ENCODE results near the gene MAN2A1.
"Not testable (repeated sequence)": the region's sequence is repeated elsewhere in the genome, so short reads cannot be mapped to it uniquely, and the experiment has no call there.

Gene MAN2A1

DNA sequence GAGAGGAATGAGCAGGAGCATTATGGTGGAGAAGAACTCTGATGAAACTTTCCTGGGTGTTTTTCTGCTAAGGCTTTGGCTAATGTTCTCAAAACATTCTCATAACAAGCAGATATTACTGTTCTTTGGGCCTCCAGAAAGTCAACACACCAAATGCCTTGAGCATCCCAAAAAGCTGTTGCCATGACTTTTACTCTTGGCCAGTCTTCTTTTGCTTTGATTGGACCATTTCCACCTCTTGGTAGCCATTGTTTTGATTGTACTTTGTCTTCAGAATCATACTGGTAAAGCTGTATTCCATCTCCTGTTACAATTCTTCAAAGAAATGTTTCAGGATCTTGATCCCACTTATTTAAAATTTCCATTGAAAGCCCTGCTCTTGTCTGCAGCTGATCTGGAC is 139.6 kb downstream of the MAN2A1 start:
- Histone ChIP-seq H3K9me3 (ENCODE audit: insufficient read depth, low read depth, low read length) (0 out of 2 replicates have a peak, but pooled peaks cover 2% of the 10 kb centered on the region), H3K36me3 (ENCODE audit: insufficient read depth, low read length) (peaks cover 77% of the 10 kb centered on the region), H3K27ac (ENCODE audit: low read depth, low read length) (no peak overlapping the region), H3K27me3 (ENCODE audit: insufficient read depth, low read length) (no peaks in the 10 kb centered on the region), H3K4me3 (ENCODE audit: low read length) (no peak overlapping the region), H3K9ac (ENCODE audit: low read depth, low read length) (no peak overlapping the region), H3K4me1 (ENCODE audit: insufficient read depth, low read length) (no peaks in the 10 kb centered on the region)

GRCh38 chr5:109830955-109831502 is 141.3 kb downstream of the MAN2A1 start:
- Histone ChIP-seq H3K4me1 (ENCODE audit: insufficient read depth, low read length) (peaks cover 4% of the 10 kb centered on the region), H3K9me3 (ENCODE audit: insufficient read depth, low read depth, low read length) (0 out of 2 replicates have a peak, but pooled peaks cover 2% of the 10 kb centered on the region), H3K36me3 (ENCODE audit: insufficient read depth, low read length) (peaks cover 73% of the 10 kb centered on the region), H3K27ac (ENCODE audit: low read depth, low read length) (no peak overlapping the region), H3K4me3 (ENCODE audit: low read length) (no peak overlapping the region), H3K27me3 (ENCODE audit: insufficient read depth, low read length) (no peaks in the 10 kb centered on the region), H3K9ac (ENCODE audit: low read depth, low read length) (no peak overlapping the region)
- 100% methylated on average over 1 of the region's 1 CpG for WGBS

- 97% methylated on average over 42 of the region's 42 CpGs for WGBS
Observed at GRCh38 chr5:109832207-109833188, 142.8 kb downstream of the MAN2A1 start.

GRCh38 chr5:109833946-109834345 is 144.2 kb downstream of the MAN2A1 start:
- WGBS = 93% methylated on average over 3 of the region's 3 CpGs

More at GRCh38 chr5:109832207-109833188, 142.8 kb downstream of the MAN2A1 start:
- H3K4me3 ChIP-seq (ENCODE audit: low read length); H3K9me3 ChIP-seq (ENCODE audit: insufficient read depth, low read depth, low read length); H3K27me3 ChIP-seq (ENCODE audit: insufficient read depth, low read length); H3K9ac ChIP-seq (ENCODE audit: low read depth, low read length); H3K27ac ChIP-seq (ENCODE audit: low read depth, low read length): not testable (repeated sequence)
- H3K4me1 ChIP-seq (ENCODE audit: insufficient read depth, low read length) = peaks cover 19% of the 10 kb centered on the region
- peaks cover 59% of the 10 kb centered on the region for H3K36me3 ChIP-seq (ENCODE audit: insufficient read depth, low read length)

GRCh38 chr5:109836280-109836679 is 146.6 kb downstream of the MAN2A1 start:
- H3K36me3 ChIP-seq (ENCODE audit: insufficient read depth, low read length) = peaks cover 39% of the 10 kb centered on the region
- no peak overlapping the region for H3K9ac ChIP-seq (ENCODE audit: low read depth, low read length)
- 90% methylated on average over 7 of the region's 8 CpGs for WGBS

More at GRCh38 chr5:109833946-109834345, 144.2 kb downstream of the MAN2A1 start:
- Histone ChIP-seq H3K4me1 (ENCODE audit: insufficient read depth, low read length) (peaks cover 32% of the 10 kb centered on the region), H3K27ac (ENCODE audit: low read depth, low read length) (no peak overlapping the region), H3K27me3 (ENCODE audit: insufficient read depth, low read length) (no peaks in the 10 kb centered on the region), H3K4me3 (ENCODE audit: low read length) (no peak overlapping the region), H3K9me3 (ENCODE audit: insufficient read depth, low read depth, low read length) (0 out of 2 replicates have a peak, but pooled peaks cover 2% of the 10 kb centered on the region), H3K9ac (ENCODE audit: low read depth, low read length) (no peak overlapping the region), H3K36me3 (ENCODE audit: insufficient read depth, low read length) (peaks cover 45% of the 10 kb centered on the region)

DNA sequence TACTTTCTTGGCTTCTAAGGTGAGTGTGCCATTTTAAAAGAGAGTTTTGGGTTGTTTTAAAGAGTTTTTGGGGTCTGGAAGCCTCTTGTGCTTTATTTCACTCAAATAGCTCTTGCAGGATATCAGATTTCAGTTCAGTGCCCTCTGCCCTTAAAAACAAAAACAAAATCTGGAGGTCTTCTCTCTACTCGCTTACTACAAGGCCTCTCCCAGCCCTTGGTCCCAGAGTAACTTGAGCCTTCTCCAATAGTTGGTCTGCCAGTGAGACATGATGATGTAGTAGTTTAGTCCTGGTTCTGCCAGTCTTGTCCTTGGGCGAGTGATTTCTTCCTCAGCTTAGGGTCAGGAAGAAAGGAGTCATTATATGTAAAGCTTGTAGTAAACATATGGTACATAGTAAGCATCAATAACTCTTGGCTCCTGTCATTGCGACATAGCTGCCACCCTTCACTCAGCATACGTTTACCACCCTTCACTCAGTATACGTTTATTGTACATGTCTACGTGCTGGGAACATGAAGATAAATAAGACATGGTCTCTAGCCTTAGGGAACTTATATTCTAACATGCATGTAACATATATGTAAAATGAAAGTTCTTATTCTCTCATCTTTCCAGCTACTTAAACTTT is 147.6 kb downstream of the MAN2A1 start:
- peaks cover 45% of the 10 kb centered on the region for H3K36me3 ChIP-seq (ENCODE audit: insufficient read depth, low read length)
- H3K9me3 ChIP-seq (ENCODE audit: insufficient read depth, low read depth, low read length) = no peaks in the 10 kb centered on the region
- 91% methylated on average over 6 of the region's 6 CpGs for WGBS
- peaks cover 36% of the 10 kb centered on the region for H3K4me1 ChIP-seq (ENCODE audit: insufficient read depth, low read length)
- no peak overlapping the region for H3K9ac ChIP-seq (ENCODE audit: low read depth, low read length)
- H3K4me3 ChIP-seq (ENCODE audit: low read length) = peak overlapping the region; percentile 8; the same call in 1 of the 2 replicates
- H3K27ac ChIP-seq (ENCODE audit: low read depth, low read length) = peak overlapping the region; percentile 69
- H3K27me3 ChIP-seq (ENCODE audit: insufficient read depth, low read length) = no peaks in the 10 kb centered on the region

More at GRCh38 chr5:109836280-109836679, 146.6 kb downstream of the MAN2A1 start:
- Histone ChIP-seq H3K9me3 (ENCODE audit: insufficient read depth, low read depth, low read length) (no peaks in the 10 kb centered on the region), H3K4me3 (ENCODE audit: low read length) (no peak overlapping the region), H3K27ac (ENCODE audit: low read depth, low read length) (no peak overlapping the region), H3K27me3 (ENCODE audit: insufficient read depth, low read length) (no peaks in the 10 kb centered on the region), H3K4me1 (ENCODE audit: insufficient read depth, low read length) (peaks cover 36% of the 10 kb centered on the region)

- no peaks in the 10 kb centered on the region for H3K27me3 ChIP-seq (ENCODE audit: insufficient read depth, low read length)
- peaks cover 36% of the 10 kb centered on the region for H3K4me1 ChIP-seq (ENCODE audit: insufficient read depth, low read length)
- no peak overlapping the region for H3K9ac ChIP-seq (ENCODE audit: low read depth, low read length)
- no peaks in the 10 kb centered on the region for H3K9me3 ChIP-seq (ENCODE audit: insufficient read depth, low read depth, low read length)
- H3K4me3 ChIP-seq (ENCODE audit: low read length) = 0 out of 2 replicates have a peak overlapping the region, but pooled peaks have one; percentile 8
- peaks cover 52% of the 10 kb centered on the region for H3K36me3 ChIP-seq (ENCODE audit: insufficient read depth, low read length)
- H3K27ac ChIP-seq (ENCODE audit: low read depth, low read length) = peak overlapping the region; percentile 83; the same call in 1 of the 2 replicates
- 42% methylated on average over 1 of the region's 1 CpG for WGBS
Observed at GRCh38 chr5:109838157-109838556, 148.4 kb downstream of the MAN2A1 start.

GRCh38 chr5:109844148-109844547 is 154.4 kb downstream of the MAN2A1 start:
- whole genome bisulfite sequencing = 91% methylated on average over 2 of the region's 4 CpGs
- Histone ChIP-seq H3K27me3 (ENCODE audit: insufficient read depth, low read length) (no peaks in the 10 kb centered on the region), H3K9me3 (ENCODE audit: insufficient read depth, low read depth, low read length) (no peaks in the 10 kb centered on the region), H3K4me3 (ENCODE audit: low read length) (no peak overlapping the region), H3K36me3 (ENCODE audit: insufficient read depth, low read length) (peaks cover 85% of the 10 kb centered on the region), H3K27ac (ENCODE audit: low read depth, low read length) (no peak overlapping the region), H3K9ac (ENCODE audit: low read depth, low read length) (no peak overlapping the region), H3K4me1 (ENCODE audit: insufficient read depth, low read length) (peaks cover 2% of the 10 kb centered on the region)

GRCh38 chr5:109844695-109845094 is 155.0 kb downstream of the MAN2A1 start:
- H3K9ac ChIP-seq (ENCODE audit: low read depth, low read length) = no peak overlapping the region
- H3K9me3 ChIP-seq (ENCODE audit: insufficient read depth, low read depth, low read length) = no peaks in the 10 kb centered on the region
- H3K27me3 ChIP-seq (ENCODE audit: insufficient read depth, low read length) = no peaks in the 10 kb centered on the region
- H3K36me3 ChIP-seq (ENCODE audit: insufficient read depth, low read length) = peaks cover 90% of the 10 kb centered on the region
- H3K27ac ChIP-seq (ENCODE audit: low read depth, low read length) = no peak overlapping the region
- 75% methylated on average over 4 of the region's 4 CpGs for WGBS
- H3K4me3 ChIP-seq (ENCODE audit: low read length) = no peak overlapping the region
- H3K4me1 ChIP-seq (ENCODE audit: insufficient read depth, low read length) = no peaks in the 10 kb centered on the region; the same call in 1 of the 2 replicates

DNA sequence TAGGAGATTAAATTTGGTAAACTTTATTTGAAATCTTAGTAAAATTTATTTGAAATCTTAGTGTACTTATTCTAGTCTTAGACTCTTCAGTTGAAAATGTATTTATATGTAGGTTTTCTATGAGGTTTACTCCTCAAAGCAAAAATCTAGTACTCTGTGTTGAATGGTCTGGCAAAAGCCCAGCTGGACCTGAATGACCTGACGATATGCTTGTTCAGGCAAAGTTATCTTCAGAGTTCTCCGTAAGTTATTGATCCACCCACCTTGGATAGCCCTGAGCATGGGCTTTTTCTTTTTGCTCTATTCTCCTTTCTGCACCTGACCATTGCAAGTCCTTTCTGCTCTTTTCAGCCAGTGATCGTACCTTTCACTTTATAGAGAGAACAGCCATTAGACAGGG is 158.4 kb downstream of the MAN2A1 start:
- 96% methylated on average over 3 of the region's 3 CpGs for WGBS
- Histone ChIP-seq H3K36me3 (ENCODE audit: insufficient read depth, low read length) (peaks cover 91% of the 10 kb centered on the region), H3K27ac (ENCODE audit: low read depth, low read length) (no peak overlapping the region), H3K9me3 (ENCODE audit: insufficient read depth, low read depth, low read length) (no peaks in the 10 kb centered on the region), H3K27me3 (ENCODE audit: insufficient read depth, low read length) (no peaks in the 10 kb centered on the region), H3K4me3 (ENCODE audit: low read length) (no peak overlapping the region), H3K4me1 (ENCODE audit: insufficient read depth, low read length) (no peaks in the 10 kb centered on the region), H3K9ac (ENCODE audit: low read depth, low read length) (no peak overlapping the region)
